Activated CD8-positive, alpha-beta memory T cell treated with anti-CD3 and anti-CD28 coated beads, Interleukin-2, amount 50 U/mL, for 24 hours (primary cell): ENCODE results near the gene OPN4.

Source experiments
- DNase-seq: peaks from one replicate; pipeline ENCODE4 v3.0.0-alpha.2; 2020; ENCODE audit errors: extremely low read depth

OPN4 gene

DNA sequence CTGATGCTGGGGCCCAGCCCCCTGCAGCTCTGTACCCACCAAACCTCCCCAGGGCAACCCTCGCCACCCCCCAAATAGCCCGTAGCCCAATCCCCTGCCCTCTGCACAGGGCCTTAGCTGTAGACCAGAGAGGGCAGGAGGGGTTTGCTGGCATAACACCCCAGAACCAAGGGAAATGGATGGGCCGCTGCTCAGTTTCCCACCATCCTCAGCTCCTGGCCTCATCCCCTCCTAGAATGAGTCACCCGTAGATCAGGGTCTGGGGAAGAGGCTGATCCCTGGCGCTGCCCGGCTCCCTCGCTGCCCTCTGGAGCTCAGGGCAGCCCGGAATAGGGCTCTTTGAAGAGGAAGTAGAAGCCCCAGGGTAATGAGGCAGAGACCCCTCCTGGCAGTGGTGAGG lies 45.2 kb downstream of the OPN4 start:
- no peak for DNase-seq

DNA sequence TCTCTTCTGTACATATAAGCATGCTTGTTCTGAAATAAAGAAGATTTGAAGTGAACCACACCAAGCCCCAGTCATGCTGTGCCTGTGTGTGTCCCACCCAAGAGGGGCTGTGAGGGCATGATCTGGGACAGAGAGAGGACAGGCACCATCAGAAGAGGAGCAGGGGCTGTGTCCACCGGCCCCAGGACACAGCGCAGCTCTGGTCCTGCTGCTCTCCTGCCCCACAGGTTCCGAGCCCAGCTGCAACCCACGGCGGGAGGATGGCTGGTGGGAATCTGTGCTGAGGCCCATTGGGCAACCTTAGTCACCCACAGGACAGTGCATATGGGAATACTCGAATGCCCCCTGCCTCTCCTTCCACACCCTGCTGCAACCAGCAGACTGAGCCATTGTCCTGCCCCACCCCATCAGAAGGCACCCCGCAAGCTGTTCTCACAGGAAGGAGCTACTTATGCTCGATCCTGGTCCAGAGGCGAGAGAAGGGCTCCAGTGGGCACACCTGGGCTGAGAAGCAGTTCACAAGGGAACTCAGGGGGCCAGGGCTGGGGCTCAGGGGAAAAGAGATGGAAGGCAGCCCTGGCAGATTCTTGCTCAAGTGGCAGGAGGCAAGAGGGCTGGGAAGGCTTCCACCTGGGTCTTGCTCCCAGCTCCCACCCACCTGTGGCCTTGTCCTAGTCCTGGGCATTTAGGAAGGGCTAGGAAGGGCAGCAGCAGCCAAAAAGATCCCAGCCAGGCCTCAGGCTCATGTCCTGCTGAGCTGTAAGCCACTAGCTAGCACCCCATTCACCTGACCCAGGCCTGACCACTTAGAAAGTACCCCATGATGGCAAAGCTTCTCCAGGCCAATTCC lies 45.9 kb downstream of the OPN4 start:
- DNase-seq, result no peak

DNA sequence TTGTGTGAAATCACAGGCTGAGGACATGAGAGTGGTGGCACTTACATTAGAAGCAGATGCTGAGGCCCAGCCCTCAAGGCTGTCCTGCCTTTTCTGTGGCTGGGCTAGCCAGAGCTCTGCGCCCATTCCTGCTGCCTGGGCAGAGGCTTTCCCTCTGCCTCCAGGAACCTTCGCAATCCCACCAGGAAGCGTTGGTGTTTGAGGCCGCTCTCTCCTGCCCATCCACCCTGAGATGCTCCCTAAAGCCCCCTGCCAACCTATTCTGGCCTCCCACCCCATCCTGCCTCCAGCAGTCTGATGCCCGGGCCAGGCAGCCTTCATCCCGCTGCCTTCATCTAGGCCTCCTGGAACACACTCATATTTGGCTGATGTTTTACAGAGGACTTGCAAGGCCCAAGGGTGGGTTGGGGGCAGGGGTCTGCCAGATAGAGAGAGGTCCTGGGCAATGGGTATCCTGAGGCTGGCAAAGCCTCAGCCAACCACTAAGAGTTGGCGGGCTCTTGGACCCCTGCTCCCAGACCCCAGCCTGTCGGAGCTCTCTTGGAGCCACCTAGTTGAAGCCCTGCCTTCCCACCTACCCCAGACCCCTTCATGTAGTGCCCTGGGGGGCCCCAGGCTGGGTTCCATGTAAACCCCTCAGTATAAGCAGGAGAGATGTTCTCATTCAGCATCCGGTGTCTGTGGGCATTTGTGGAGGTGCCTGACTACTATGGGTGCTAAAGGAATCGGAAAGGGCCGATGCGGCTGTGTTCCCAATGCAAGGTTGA lies 46.7 kb downstream of the OPN4 start:
- no peak for DNase-seq

DNA sequence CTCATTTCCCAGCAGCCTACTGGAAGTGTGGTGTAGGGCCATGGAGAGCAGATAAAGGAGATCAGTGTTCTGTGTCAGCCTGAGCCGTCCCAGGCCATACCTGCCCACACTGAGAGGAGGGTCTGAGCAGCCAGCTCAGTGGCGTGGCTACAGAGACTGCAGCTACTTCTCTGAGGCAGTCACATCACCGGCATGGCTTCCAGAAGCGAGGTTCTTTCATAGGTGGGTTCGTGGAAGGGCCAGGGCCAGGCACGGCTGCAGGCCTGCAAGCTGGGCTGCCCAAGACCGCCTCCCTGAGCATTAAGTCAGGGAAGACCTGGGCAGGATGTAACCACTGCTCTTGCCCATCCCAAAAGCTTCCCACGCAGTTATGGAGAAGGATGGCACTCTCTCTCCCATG lies 48.8 kb downstream of the OPN4 start:
- no peak for DNase-seq

DNA sequence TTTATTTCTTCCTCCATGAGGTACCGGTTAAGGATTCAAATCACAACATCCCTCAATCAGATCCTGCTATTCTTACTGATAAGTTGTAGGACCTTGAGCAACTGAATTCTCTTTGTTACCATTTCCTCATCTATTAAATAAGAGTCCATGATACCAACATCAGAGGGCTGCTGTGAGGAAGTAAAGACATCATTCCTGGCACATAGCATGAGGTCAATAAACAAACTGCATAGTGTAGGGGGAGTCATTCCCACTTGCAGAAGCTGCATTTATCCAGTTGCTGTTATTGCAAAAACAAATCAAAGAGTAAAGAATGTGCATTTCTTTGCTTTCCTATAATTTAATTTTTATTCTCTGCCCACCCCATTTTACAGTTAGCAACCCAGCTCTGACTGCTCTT lies 50.8 kb downstream of the OPN4 start:
- no peak for DNase-seq

DNA sequence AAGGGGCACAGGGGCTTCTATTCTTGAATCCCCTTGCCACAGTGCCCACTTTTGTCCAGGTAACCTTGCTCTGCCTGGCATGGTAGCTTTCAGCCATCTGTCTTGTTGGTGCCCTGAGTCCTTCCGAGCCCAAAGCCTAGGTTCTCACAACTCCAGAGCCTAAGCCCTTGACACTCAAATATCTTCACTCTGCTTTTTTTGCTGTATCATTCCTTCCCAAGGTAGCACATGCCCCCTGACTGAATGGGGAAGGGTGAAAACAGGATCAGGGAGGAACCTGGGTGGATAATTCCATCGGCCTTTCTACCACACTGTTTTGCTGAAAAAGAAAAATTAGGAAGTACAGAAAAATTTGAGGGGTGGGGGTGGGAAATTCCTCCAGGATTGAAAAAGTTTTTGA lies 51.6 kb downstream of the OPN4 start:
- DNase-seq, result no peak

DNA sequence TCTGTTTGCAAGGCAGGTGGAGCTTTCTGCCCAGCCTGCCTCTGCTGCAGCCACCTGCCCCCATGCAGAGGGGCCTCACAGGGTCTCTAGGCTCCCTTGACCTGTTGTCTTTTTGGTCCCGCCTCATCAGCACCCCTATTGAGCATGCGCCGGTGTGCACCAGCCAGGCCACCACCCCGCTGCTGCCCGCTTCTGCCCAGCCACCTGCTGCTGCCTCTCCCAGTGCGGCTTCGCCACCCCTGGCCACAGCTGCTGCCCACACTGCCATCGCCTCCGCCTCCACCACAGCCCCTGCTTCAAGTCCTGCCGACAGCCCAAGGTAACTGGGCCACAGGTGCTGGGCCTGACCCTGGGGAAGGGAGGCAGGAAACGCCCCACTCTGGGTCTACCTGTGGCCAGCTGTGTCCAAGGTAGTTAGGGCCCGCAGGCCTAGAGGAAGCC lies 52.1 kb downstream of the OPN4 start:
- DNase-seq, result no peak

DNA sequence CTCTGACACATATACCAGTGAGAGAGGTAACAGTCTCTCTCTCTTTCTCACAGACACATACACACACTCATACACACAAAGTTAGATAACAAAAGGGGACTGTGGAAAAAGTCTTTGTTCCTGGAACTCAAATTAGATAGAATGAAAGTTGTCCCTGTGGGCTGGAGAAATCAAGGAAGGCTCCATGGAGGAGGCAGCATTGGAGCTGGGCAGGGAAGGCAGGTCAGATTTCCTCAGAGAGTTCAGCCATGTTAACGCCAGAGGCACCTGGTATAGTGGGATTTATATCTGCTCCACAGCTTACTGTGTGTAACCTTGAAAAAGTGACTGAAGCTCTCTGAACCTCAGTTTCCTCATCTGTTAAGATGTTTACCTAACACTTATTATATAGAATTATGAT lies 52.6 kb downstream of the OPN4 start:
- no peak for DNase-seq

DNA sequence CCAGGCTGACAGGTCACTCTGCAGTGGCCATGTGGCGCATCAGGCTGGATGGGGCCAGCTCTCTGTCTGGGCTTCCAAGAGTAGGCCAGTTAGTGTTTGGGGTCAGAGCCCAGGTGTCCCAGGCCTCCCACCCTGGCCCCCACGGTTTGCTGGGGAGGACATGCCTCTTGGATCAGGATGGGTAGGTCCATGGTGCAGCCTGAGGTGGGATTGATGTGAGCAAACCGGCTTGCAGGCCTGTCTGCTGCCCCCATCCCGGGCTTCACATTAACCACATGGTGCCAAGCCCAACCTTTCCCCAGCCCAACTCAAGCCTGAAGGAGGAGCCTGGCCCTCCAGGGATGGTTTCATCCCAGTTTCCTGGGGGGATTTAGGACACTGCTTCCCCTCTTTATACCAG lies 53.2 kb downstream of the OPN4 start:
- DNase-seq, result no peak

DNA sequence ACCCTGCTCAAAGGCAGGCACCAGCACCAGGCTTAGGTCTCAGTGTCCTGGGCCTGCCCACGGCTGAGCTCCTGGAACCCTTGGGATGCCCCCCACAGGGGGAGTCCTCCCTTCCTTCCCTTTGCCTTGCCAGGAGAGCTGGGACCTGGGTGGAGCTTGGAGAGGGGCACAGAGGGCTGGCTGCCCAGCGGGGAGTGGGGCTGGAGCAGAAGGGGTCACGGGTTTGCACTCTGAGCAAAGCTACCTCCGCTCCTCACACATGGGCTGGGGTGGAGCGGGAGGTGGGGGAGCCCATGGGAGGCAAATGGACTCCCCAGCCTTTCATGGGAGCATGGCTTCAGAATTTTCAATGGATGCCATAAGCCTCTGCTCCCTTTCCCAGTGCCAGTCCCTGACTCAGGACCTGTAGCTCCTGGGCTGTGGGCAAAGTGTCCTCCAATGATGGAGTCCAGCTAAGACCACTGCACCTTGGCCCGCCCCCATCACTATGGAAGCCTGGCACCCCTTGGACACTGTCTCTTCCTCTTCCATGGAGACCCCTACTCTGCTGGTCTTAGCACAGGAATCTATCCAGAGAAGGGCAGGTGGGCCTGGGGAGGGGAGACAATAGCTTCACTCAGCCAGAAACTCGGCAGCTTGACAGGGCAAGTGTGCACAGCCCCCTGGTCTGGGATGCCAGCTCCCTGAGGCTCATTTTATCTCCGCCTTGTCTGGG lies 53.9 kb downstream of the OPN4 start:
- no peak for DNase-seq

DNA sequence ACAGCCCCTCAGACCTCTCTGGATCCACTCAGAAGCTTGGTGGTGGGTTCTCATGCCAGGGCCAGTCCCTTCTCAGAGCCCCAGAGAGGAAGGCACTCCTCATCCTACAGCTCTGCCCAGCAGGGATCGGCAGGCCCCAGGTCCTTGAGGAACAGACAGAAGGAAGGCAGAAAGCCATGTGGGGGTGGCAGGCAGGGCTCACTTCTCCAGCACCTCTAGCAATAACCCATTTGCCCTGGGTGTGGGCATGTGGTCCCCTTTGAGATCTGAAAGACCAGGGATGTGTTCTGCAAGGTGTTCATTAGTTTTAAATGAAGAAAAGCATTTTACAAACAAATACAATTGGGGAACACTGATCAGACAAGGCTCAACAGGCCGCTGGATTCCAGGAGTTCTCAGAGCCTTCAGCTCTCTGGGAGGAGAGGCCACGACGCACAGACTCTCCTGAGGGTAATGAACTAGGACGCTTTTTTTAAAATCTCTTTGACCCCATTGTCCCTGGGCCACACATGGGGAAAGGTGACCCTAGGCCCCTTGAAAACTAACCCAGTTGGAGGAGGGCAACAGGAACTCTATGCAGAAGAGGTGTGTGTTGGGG lies 54.5 kb downstream of the OPN4 start:
- DNase-seq, result no peak

DNA sequence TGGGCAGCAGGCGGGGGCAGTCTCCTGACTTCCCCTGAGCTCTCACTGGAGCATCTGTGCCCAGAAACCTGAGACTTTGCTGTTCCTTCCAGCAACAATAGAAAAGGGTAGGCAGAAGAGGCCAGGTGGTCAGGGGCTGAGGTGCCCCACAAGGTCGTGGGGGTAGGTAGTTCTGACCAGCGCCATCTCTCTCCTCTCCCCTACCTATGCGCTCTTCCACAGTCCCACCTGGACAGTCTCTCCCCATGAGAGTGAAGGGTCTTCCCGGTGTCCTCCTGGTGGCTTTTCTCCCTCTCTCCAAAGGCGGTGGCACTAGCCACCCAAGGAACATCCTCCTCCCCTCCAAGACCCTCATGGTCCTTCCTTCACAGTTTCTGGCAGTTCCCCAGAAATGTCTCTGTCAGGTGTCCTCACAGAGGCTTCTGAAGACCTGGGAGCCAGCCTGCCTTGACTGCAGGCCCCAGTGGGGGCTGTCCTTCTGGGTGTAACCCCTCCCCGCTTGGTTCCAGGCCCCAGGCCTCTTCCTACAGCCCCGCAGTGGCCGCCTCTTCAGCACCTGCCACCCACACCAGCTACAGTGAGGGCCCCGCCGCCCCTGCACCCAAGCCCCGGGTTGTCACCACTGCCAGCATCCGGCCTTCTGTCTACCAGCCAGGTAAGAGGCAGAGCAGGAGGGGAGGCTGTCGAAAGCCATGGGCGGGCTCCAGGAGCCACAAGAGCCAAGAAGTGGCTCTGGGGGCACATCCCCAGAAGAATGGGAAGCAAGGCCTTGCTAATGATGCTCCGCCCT lies 55.2 kb downstream of the OPN4 start:
- no peak for DNase-seq

DNA sequence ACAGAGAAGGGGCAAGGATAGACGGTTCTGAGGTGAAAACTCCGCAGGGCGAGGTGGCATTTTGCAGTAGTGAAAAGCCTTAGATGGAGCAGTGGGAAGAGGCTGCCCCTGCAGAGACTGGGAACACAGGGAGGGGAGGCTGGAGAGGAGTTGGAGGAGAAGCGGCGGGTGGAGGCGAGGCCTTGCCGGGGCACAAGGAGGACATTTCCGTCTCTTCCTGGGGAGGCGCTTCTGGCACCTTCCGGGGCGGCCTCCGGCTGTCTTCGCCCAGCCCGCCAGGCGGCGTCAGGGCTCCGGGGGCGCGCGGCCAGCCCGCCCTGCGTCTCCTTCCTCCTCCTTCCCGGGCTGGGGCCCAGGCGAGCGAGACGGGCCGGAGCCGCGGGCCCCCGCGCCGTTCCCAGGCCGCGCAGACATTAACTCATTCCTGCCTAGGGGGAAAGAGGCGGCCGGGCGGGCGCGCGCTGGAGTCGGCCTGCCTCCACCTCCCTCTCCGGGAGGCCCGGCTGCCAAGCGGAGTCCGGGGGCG lies 56.7 kb downstream of the OPN4 start:
- DNase-seq, result peak; percentile 41

DNA sequence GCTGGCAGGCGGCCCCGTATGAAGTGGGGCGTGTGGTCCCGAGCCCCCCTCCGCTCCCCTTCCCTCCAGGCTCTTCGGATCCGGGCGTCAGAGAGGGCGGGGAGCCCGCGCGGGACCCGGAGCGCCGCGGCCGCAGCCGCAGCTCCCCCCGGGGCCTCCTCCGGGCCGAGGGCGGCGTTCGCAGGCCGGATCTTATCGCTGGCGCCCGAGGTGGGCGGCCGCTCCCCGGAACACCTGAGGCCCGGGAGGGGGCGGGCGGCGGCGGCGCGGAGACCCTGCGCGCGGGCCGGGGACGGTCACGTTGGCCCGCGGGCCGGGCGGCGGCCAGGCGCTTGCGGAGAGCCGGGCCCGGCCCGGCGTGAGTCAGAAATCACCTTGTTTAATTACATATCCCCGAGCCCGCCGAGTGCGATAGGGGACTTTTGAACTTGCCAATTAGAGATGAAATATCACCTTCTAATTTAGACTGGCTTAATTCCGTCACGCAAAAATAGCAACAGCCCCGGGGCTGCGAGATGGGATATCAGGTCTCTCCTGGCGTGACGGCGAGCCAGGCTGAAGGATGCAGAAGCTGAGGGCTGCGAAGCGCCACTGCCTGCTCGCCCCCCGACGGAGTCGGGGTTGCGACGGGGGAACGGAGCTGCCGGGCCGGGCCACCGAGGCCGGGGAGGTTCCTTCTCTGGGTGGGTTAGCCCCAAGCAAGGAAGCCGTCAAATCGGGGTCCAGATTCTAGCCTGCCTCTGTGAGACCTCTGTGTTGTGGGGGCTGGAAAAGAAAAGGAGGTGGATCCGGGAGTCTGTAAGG lies 57.4 kb downstream of the OPN4 start:
- DNase-seq, result no peak

DNA sequence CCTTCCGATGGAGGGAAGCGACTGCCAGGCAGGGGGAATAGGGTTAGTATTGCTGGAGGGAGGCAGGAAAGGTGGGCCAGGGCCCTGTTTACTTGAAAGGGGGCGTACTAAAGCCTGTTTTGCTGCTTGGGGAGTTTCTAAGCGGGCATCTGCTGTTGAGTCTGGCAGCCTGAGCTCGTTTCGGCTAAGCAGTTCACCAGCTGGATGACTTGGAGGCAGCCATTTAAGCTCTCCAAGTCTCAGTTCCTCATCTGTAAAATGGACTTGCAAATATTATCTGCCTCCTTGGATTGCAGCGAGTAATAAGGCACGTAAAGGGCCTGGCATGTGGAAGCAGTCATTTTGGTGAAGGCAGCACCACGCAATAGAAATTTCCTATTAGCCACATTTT lies 58.0 kb downstream of the OPN4 start:
- no peak for DNase-seq

DNA sequence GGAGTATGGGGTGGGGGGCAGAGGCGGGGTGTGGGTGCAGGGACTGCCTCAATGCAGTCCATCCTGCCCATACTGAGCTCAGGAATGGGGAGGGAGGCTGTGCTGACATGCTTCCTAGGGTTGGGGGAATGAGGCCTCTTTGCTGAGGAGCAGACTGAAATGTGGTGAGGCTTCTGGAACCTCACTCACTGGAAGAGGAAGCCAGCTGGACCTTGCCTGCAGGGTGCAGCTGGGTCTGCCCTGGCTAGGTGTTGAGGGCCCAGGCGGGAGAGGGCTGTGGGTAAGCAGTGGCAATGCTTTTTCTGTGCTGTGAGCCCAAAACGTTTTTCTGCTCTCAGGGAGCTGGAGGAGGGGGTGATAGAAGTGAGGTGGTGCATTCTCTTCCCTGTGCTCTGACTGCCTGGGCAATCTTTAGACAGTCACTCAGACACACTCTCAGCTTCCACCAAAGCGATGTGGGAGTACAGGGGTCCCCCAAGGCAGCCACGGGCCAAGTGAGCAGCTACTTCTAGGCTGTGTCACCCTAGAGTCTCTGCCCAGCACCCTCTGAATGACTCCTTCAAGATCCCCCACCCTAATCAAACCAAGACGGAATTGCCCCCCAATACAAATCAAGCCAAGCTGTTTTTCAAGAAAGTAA lies 60.9 kb downstream of the OPN4 start:
- DNase-seq, result no peak

DNA sequence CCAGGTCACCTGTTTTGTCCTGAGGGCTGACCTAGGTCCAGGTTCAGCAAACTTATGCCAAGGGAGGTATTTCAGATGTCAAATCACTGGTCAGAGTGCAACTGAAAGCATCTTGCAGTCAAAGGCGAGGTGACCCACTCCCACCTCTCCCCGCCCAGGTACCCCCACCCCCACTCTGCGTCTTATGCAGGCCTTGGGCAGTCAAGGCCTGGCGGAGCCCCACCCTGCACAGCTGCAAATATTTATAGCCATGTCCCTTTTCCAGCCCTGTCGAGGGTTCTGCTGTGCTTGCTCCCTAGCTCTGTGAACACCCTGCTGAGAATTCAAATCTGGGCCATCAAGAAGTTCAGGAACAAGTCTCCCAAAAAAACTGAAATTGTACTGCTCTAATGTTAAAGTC lies 61.5 kb downstream of the OPN4 start:
- DNase-seq, result no peak
